NCI-H524 treated with DMSO at 0.1 percent for 48 hours (cell line): Measurements from ENCODE around the gene PDF.
A peak's percentile ranks its signal among the peaks of the same experiment; 100 is the strongest.
"Not testable (repeated sequence)": the region's sequence is repeated elsewhere in the genome, so short reads cannot be mapped to it uniquely, and the experiment has no call there.

Experiments used
- DNase-seq: peaks from one replicate; lab custom pipeline; 2025; lab: John Stamatoyannopoulos, UW

The PDF gene, protein sequence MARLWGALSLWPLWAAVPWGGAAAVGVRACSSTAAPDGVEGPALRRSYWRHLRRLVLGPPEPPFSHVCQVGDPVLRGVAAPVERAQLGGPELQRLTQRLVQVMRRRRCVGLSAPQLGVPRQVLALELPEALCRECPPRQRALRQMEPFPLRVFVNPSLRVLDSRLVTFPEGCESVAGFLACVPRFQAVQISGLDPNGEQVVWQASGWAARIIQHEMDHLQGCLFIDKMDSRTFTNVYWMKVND

GRCh38 chr16:69330286-69331109, at the start of gene PDF:
Gene PDF, minus strand, starts transcription at chr16:69330588. Its CDS starts 18 bp downstream, at chr16:69330570.
- peak; percentile 56 for DNase-seq

GRCh38 chr16:69378760-69379159, 48.4 kb upstream of the PDF start:
- DNase-seq, result no peak

DNA sequence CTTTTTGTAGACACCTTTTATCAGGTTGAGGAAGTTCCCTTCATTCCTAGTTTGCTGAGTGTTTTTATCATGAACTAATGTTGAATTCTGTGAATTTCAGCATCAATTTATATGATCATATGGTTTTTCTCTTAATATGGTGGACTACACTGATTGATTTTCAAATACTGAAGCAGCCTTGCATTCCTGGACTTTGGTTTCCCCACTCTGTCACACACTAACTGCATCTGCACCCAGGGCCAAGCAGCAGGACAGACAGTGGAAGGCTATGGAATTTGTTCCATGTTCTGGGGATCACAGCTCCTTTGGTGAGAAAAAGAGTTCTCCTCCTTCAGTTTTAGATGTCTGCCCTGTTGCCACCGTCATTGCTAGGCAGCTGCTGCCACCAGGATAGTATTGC, 47.6 kb upstream of the PDF start:
- DNase-seq, result no peak

DNA sequence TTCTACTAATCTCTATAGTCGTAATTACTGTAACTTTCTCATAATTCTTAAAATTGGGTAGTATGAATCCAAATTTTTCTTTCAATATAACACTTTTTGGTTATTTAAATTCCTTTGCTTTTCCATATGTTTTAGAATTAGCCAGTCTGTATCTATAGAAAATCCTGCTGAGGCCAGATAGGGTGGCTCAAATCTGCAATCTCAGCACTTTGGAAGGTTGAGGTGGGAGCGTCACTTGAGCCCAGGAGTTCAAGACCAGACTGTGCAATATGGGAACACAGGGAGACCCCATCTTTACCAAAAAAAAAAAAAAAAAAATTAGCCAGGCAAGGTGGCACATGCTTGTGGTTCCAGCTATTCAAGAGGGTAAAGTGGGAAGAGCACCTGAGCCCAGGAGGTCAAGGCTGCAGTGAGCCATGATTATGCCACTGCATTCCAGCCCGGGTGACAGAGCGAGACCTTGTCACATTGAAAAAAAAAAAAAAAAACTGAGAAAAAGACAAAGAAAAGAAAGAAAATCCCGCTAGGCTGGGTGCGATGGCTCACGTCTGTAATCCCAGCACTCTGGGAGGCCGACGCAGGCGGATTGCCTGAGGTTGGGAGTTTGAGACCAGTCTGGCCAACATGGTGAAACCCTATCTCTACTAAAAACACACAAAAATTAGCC, 46.1 kb upstream of the PDF start:
- DNase-seq, result no peak

GRCh38 chr16:69373019-69373418, 42.6 kb upstream of the PDF start:
- no peak for DNase-seq

DNA sequence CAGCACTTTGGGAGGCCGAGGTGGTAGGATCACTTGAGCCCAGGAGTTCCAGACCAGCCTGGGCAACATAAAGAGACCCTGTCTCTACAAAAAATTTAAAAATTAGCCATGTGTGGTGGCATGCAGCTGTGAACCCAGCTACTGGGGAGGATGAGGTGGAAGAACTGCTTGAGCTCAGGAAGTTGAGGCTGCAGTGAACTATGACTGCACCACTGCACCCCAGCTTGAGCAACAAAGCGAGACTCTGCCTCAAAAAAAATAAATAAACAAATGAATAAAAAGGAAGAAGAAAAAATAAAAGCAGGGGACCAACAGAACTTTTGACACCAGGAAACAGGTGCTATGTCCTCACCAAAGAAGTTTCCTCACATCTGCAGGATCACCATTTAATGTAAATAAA, 41.2 kb upstream of the PDF start:
- DNase-seq, result no peak

GRCh38 chr16:69368866-69369265, 38.5 kb upstream of the PDF start:
- DNase-seq, result no peak

GRCh38 chr16:69367980-69368379, 37.6 kb upstream of the PDF start:
- no peak for DNase-seq

GRCh38 chr16:69366431-69366830, 36.0 kb upstream of the PDF start:
- DNase-seq, result no peak

DNA sequence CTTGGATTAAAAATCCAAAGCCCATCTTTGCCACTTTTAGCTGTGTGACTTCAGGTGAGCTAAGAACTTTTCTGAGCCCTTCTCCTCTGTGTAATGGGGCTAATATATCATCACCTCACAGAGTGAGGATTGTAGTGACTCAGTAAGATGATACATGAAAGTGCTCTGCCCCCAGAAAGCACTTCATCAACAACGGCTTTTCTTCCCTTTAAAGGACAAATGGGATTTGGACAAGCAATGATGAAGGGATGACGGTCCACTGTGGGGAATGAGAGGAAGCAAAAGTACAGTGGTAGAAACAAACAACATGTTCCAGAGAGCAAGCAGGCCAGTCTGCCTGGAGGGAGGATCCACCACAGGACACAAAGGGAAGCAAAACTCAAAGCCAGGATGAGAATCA, 35.5 kb upstream of the PDF start:
- no peak for DNase-seq

GRCh38 chr16:69364088-69364487, 33.7 kb upstream of the PDF start:
- DNase-seq, result no peak

- DNase-seq, result no peak
Measured at GRCh38 chr16:69363281-69363717, 32.9 kb upstream of the PDF start.

DNA sequence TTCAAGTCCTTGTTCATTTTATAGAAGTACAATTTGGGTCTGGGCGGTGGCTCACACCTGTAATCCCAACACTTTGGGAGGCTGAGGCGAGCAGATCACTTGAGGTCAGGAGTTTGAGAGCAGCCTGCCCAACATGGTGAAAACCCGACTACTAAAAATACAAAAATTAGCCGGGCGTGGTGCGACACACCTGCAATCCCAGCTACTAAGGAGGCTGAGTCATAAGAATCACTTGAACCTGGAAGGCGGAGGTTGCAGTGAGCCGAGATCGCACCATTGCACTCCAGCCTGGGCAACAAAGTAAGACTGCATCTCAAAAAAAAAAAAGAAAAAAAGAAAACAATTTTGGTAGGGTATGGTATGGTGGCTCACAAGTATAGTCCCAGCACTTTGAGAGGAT, 29.7 kb upstream of the PDF start:
- not testable (repeated sequence) for DNase-seq

DNA sequence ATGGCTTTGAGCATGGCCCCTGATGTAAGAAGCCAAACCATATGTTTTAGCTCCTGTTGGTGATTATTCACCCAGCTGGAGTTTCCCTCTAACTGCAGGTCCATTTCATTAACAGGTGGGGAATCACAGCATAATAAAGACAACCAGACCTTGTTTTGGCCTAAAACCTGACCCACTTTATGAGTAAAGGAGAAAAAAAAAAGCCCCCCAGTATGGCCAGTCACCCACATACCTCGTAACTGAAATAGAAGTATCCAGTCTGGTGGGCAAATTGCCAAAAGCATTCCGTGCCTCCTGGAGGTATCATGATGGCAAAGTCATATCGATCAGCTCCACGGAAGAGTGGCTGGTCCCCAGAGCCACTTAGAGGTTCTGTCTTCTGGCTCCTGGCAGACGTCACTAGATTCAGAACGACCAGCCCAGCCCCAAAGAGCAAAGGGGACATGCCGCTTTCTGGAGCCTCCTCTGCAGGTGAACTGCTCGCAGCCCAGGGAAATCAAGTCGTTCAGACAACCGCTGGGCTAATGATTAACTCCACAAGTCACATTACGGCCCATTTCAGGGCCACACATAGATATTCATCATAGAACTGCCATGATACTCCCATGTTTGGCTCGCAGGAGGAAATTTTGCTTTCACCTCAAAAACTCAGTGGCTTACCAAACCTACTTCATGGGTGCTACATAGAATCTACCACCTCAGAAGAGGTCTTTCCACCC, 21.1 kb upstream of the PDF start, which contains the start of gene TMED6:
TSS of gene TMED6 (minus strand) at position 478 of the 719 bp plus-strand sequence. CDS start at position 445, 33 bp downstream.
- peak; percentile 68 for DNase-seq

DNA sequence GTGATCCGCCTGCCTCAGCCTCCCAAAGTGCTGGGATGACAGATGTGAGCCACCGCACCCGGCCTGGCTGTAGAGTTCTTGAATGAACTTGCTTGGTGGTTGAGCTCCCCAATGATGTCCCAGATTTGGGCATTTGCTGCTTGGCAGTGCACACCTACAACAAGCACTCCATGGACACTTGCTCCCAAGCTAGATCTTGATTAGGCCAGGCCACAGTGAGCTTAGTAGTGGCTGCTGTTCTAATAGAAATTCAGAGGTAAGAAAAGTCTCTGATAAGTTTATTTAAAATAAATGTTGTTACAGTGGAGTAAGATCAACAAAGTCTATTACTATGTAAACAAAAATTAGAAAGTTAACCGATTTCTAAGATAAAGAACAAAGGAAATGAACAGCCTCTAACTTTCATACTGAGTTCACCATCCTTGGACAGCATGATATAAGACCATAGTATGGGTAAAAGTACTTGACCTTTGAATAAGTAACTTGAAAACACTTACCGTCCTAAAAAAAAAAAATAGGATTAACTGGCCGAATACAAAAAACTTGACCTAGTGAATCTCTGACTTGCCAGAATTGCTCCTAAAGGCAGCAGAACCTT, 20.2 kb upstream of the PDF start:
- DNase-seq, result no peak

DNA sequence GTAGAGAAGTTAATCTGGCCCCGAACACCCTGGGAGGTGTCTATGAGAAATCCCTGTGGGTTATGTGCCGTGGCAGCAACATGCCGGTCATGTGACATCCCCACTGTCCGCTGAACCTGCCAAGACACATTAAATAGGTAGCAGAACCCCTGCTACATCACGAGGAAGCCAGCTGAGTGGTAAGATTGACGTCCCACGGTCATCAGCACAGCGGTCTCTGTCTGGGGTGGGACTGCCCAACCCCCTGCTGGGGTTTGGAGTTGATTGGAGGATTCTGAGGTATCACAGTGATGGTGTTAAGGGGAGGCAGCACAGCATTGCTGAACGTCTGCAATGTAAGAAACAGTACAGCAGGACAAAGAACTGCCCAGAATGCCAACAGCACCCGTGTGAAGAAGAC, 19.1 kb upstream of the PDF start:
- no peak for DNase-seq

GRCh38 chr16:69348222-69348621, 17.8 kb upstream of the PDF start:
- no peak for DNase-seq

GRCh38 chr16:69346683-69347082, 16.3 kb upstream of the PDF start:
- DNase-seq, result no peak

- no peak for DNase-seq
Measured at GRCh38 chr16:69345923-69346322, 15.5 kb upstream of the PDF start.

- no peak for DNase-seq
Measured at GRCh38 chr16:69344171-69344570, 13.8 kb upstream of the PDF start.

DNA sequence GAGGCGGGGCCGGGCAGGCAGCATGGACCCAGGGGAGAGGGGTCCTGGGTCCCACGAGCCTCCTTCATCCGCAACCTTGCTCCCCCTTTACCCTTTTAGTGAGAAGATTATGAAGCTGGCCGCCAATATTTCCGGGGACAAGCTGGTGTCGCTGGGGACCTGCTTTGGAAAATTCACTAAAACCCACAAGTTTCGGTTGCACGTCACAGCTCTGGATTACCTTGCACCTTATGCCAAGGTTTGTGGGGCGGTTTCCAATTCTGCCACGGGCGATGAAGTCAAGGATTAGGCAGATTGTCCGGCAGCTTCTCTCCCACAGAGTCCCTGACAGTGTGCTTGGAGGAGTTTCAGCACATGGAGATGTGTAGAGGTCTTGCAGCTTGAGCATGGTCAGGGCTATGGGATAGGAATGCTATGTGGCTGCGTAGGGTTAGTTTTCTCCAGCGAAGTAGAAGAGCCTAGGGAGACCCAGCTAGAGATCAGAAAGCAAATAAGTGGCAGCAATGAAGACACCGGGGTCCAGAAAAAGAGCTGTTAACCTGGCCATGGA, 9.8 kb upstream of the PDF start:
- DNase-seq, result no peak
